HG03196 (cell line): ENCODE data around the gene PHF20.
"Not testable (repeated sequence)": the region's sequence is repeated elsewhere in the genome, so short reads cannot be mapped to it uniquely, and the experiment has no call there.

ENCODE experiments used
- ATAC-seq: cut with Tn5 transposase; IDR thresholded peaks from one replicate; pipeline ENCODE4 v1.9.1; 2021; ENCODE audit not compliant: unreplicated experiment

Gene PHF20

GRCh38 chr20:35838205-35838604 is 66.4 kb downstream of the PHF20 start:
- ATAC-seq: no peak

DNA sequence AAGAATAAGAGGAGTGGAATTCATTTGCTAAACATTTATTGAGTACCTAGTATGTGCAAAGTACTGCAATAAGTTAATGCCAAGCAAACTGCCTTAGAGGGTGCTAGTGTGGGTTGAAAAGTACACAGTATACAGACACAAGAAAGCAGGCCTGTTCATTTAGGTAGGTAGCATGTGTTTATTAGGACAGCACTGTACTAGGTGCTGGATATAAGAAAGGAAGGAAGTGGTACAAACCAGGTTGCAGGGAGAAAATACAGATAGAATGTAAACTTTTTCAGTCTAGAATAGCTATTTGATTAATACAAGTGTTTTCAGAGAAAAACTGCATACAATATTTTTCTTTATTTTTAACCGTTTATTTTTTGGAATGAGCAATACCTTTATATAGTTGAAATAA is 68.1 kb downstream of the PHF20 start:
- ATAC-seq: no peak

- ATAC-seq: no peak
These were observed 68.6 kb downstream of the PHF20 start for GRCh38 chr20:35840421-35840820.

DNA sequence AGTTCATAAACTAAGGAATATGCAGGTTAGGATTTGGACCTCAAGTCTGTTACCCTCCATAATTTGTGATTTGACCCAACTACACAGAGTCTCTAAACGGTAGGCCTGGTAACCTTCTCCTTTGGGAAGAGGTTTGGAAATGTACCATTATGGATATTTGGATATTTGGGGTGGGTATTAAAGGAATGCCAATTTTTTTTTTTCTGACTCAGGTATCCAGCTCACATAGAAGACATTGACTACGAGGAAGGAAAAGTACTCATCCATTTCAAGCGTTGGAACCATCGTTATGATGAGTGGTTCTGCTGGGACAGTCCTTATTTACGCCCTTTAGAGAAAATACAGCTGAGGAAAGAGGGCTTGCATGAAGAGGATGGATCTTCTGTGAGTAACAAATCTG is 70.5 kb downstream of the PHF20 start:
- no peak for ATAC-seq

- not testable (repeated sequence) for ATAC-seq
These were observed 72.1 kb downstream of the PHF20 start for GRCh38 chr20:35843894-35844293.

- ATAC-seq: no peak
These were observed 73.7 kb downstream of the PHF20 start for GRCh38 chr20:35845561-35845960.

GRCh38 chr20:35849706-35850105 is 77.9 kb downstream of the PHF20 start:
- ATAC-seq: no peak

DNA sequence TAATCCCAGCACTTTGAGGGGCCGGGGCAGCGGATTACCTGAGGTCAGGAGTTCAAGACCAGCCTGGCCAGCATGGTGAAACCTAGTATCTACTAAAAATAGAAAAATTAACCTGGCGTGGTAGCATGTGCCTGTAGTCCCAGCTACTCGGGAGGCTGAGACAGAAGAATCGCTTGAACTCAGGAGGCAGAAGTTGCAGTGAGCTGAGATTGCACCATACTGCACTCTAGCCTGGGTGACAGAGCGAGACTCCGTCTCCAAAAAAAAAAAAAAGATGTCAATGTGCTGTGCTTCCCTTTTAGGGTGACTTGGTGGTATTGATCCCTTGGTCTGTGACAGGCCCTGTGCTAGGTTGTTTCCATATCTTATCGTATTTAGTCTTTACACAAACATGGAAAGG is 79.8 kb downstream of the PHF20 start:
- ATAC-seq: not testable (repeated sequence)

DNA sequence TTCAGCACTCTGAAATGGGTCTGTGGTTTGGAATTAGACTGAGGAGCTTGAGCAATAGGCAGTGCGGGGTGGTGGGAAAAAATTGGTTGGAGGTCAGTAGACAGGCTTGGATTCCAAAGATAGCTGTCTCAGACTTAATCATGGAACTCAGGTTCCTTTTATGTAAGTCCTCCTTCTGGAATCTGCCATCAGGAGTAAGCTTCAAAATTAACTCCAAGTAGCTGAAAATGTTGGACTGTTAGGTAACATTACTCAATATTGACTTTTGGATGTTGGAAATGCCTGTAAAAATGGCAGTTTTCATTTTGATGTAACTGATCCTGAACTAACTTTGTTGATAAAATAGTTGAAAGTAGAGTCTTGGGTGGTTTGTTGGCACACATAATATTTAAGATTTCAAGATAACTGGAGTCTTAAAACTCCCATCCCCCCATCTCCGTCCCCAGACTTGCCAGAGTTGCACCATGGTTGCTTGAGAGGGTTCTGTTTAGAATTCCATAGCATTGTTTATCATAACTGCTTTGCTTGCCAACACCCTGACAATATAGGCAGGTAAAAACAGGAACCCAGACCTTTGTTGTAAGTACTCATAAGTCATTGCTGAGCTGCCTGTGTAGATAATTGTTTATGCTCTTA is 83.0 kb downstream of the PHF20 start:
- ATAC-seq: no peak

DNA sequence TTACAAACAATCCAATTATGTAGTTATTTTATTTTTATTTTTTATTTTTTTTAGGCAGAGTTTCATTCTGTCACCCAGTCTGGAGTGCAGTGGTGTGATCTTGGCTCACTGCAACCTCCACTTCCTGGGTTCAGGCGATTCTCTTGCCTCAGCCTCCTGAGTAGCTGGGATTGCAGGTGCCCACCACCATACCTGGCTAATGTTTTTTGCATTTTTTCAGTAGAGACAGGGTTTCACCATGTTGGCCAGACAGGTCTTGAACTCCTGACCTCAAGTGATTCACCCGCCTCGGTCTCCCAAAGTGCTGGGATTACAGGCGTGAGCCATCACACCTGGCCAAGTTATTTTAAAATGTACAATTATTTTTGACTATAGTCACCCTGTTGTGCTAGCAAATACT is 83.8 kb downstream of the PHF20 start:
- ATAC-seq: not testable (repeated sequence)

- no peak for ATAC-seq
These were observed 85.1 kb downstream of the PHF20 start for GRCh38 chr20:35856866-35857265.

- no peak for ATAC-seq
These were observed 94.8 kb downstream of the PHF20 start for GRCh38 chr20:35866418-35867202.

DNA sequence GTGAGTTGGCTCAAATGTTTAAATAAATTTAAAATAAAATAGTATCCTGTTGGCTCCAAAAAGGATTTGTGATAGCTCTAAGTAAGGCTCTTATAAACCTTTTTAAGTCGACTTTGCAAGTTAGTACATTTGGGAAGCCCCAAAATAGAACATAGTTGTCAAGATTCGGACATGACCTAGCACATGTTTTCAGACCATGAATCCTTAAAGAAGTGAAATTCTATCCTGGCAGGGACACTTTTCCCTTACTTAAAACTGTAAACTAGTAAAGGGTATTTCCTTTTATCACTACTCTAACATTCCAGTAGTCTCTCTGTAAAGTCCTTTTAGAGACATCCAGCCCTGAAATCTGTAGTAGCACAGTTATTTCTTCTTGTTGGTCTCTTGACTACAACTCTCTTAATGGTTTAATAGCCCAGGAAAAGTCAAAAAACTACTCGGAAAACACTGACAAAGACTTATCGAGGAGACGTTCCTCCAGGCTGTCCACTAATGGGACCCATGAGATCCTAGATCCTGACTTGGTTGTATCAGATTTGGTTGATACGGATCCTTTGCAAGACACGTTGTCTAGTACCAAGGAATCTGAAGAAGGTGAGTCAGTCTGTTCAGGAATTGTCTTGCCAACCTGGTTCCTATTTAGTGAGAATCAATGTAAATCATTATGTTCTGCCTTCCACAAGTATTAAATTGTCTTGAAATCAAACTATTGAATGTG is 98.9 kb downstream of the PHF20 start:
- no peak for ATAC-seq

DNA sequence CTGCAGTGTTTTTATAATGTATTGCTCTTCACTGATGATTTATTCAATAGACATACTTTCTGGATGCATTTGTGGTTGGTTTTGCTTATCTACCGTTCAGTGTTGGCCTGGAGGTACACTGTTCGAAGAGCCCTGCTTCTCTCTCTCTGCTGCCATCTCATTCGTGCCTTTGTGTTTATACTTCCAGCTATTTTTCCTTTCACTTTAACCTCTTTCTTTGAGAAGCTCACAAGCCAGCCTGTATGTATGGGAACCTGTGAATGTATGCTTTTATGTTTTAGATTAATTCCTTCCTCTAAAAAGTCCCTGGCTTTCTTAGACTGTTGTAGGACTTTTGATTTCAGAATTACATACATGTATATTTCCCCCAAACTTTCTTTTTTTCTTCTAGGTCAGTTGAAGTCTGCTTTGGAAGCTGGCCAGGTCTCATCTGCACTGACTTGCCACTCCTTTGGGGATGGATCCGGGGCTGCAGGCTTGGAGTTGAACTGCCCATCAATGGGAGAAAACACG is 99.5 kb downstream of the PHF20 start:
- no peak for ATAC-seq

- ATAC-seq: no peak
These were observed 104.2 kb downstream of the PHF20 start for GRCh38 chr20:35876033-35876320.

GRCh38 chr20:35877611-35878010 is 105.8 kb downstream of the PHF20 start:
- no peak for ATAC-seq

GRCh38 chr20:35878113-35878625 is 106.4 kb downstream of the PHF20 start:
- ATAC-seq: no peak

GRCh38 chr20:35881676-35882075 is 109.9 kb downstream of the PHF20 start:
- no peak for ATAC-seq

DNA sequence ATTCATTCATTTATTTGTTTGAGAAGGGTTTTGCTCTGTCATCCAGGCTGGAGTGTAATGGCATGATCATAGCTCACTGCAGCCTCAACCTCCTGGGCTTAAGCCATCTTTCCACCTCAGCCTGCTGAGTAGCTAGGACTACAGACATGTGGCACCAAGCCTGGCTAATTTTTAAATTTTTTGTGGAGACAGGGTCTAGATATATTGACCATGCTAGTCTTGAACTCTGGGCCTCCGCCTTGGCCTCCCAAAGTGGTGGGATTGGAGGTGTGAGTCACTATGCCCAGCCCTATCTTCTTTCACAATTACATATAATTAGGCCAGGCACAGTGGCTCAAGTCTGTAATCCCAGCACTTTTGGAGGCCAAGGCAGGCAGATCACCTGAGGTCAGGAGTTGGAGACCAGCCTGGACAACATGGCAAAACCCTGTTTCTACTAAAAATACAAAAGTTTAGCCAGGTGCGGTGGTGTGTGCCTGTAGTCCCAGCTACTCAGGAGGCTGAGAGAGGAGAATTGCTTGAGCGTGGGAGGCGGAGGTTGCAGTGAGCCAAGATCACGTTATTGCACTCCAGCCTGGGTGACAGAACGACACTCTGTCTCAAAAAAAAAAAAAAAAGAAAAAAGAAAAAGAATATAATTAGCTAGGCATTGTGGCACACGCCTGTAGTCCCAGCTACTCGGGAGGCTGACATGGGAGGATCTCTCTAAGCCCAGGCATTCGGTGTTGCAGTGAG is 110.8 kb downstream of the PHF20 start:
- ATAC-seq: not testable (repeated sequence)

GRCh38 chr20:35883336-35883777 is 111.5 kb downstream of the PHF20 start:
- ATAC-seq: no peak
